NB4 (cell line): ENCODE data around the gene GRIK4.

Source experiments
- CTCF ChIP-seq: IDR thresholded peaks from one replicate; pipeline ENCODE4 v1.5.1; 2012; ENCODE audit warnings: low read depth, low read length
- POLR2A ChIP-seq: IDR thresholded peaks from 2 replicates; pipeline ENCODE4 v1.6.1; 2011; ENCODE audit warnings: mild to moderate bottlenecking; ENCODE audit not compliant: insufficient read length; ENCODE audit errors: extremely low read depth

GRCh38 chr11:120597250-120598215 is 86.0 kb downstream of the GRIK4 start:
- TF ChIP-seq CTCF (no peak), POLR2A (no peak)
